Keratinocyte (primary cell): ENCODE results near the gene MTR. TPM values are rescaled to one million over a fixed set of nuclear protein-coding genes. Genes with fewer than 3 reads are reported as not detected.

Experiments used
- DNase-seq: peaks from one replicate; pipeline ENCODE4 v3.0.0-alpha.2; 2011; ENCODE audit warnings: low read depth, missing footprints, low spot score
- FAIRE-seq: peaks from 2 replicates; lab custom pipeline; 2011; peaks lifted over from hg19 to GRCh38; lab: Jason Lieb, UNC
- H2AFZ ChIP-seq: 2 replicates; pipeline ENCODE4 v1.6.0; 2012; ENCODE audit warnings: low read length, control low read depth, inconsistent platforms; ENCODE audit not compliant: control insufficient read depth
- H3K27ac ChIP-seq: 2 replicates; pipeline ENCODE4 v1.5.1; 2011; ENCODE audit warnings: low read length; ENCODE audit not compliant: control insufficient read depth, insufficient read depth
- H3K27me3 ChIP-seq: 3 replicates; pipeline ENCODE4 v1.6.0; 2011; ENCODE audit warnings: low read length; ENCODE audit not compliant: control insufficient read depth, insufficient read depth; ENCODE audit errors: extremely low read depth
- H3K36me3 ChIP-seq, 2 experiments: 2 replicates in 1 of 2; 3 replicates in 1 of 2; pipeline ENCODE4 v1.5.1; 2011; ENCODE audit warnings: low read length in 2 of 2, mild to moderate bottlenecking in 1 of 2; ENCODE audit not compliant: control insufficient read depth in 2 of 2, insufficient read depth in 2 of 2; ENCODE audit errors: extremely low read depth in 1 of 2
- H3K4me1 ChIP-seq: 3 replicates; pipeline ENCODE4 v1.5.1; 2011; ENCODE audit warnings: low read length; ENCODE audit not compliant: control insufficient read depth, insufficient read depth; ENCODE audit errors: extremely low read depth
- H3K4me2 ChIP-seq: 3 replicates; pipeline ENCODE4 v1.6.0; 2011; ENCODE audit warnings: low read depth, low read length; ENCODE audit not compliant: control insufficient read depth, insufficient read depth; ENCODE audit errors: extremely low read depth
- H3K4me3 ChIP-seq, 3 experiments: fragments of 200-600 bp in 1 of 3; sonication (generic) in 1 of 3; 2 replicates in 2 of 3; 3 replicates in 1 of 3; pipeline ENCODE4 v1.5.1; 2011 to 2016; ENCODE audit warnings: low read length in 3 of 3, mild to moderate bottlenecking in 3 of 3, control low read depth in 2 of 3, inconsistent platforms in 1 of 3, low read depth in 1 of 3, mixed read lengths in 1 of 3, mixed run types in 1 of 3, moderate library complexity in 1 of 3; ENCODE audit not compliant: control insufficient read depth in 2 of 3, insufficient read depth in 2 of 3; ENCODE audit errors: extremely low read depth in 1 of 3
- H3K79me2 ChIP-seq: 2 replicates; pipeline ENCODE4 v1.6.0; 2012; ENCODE audit warnings: low read length; ENCODE audit not compliant: control insufficient read depth, insufficient read depth
- H3K9ac ChIP-seq: 3 replicates; pipeline ENCODE4 v1.6.0; 2011; ENCODE audit warnings: low read length; ENCODE audit not compliant: control insufficient read depth, insufficient read depth; ENCODE audit errors: extremely low read depth
- H3K9me1 ChIP-seq: 3 replicates; pipeline ENCODE4 v1.6.0; 2011; ENCODE audit warnings: low read length; ENCODE audit not compliant: control insufficient read depth, insufficient read depth; ENCODE audit errors: extremely low read depth
- H3K9me3 ChIP-seq: 2 replicates; pipeline ENCODE4 v1.5.1; 2012; ENCODE audit warnings: low read depth, low read length; ENCODE audit not compliant: control insufficient read depth
- H4K20me1 ChIP-seq: 3 replicates; pipeline ENCODE4 v1.6.0; 2011; ENCODE audit warnings: low read length; ENCODE audit not compliant: control insufficient read depth, insufficient read depth; ENCODE audit errors: extremely low read depth
- CTCF ChIP-seq, 3 experiments: IDR thresholded peaks in 1 of 3; conservative IDR thresholded peaks in 1 of 3; optimal IDR thresholded peaks in 1 of 3; 2 replicates in 2 of 3; 3 replicates in 1 of 3; pipeline versions ENCODE3 to v1.5.1; 2011; ENCODE audit warnings: low read length in 3 of 3, mild to moderate bottlenecking in 3 of 3, moderate library complexity in 2 of 3, control low read depth in 1 of 3, inconsistent platforms in 1 of 3; ENCODE audit not compliant: insufficient read depth in 2 of 3; ENCODE audit errors: extremely low read depth in 1 of 3
- EZH2 ChIP-seq: IDR thresholded peaks from one replicate; pipeline ENCODE4 v1.6.1; 2012; ENCODE audit warnings: inconsistent platforms, mild to moderate bottlenecking, low read length, moderate library complexity
- dilution Hi-C: fragments of 300-500 bp; cut with MboI; formaldehyde crosslinking; loops from one replicate; pipeline ENCODE4 v1.7.0; 2020; ENCODE audit warnings: low sequenced_read_pairs; ENCODE audit not compliant: extremely low pct_ligation_motif_present
- polyA plus RNA-seq, 5 experiments: library from polyadenylated mRNA; depleted of rRNA in 3 of 5; stranded (reverse) in 3 of 5; stranded (forward) in 1 of 5; unstranded in 1 of 5; fragments of >200 nt; gene quantifications; 1 replicate in 1 of 5; 2 replicates in 3 of 5; 3 replicates in 1 of 5; pipeline versions ENCODE4 v1.2.1 to v1.2.3, GENCODE V29; 2011 to 2012; ENCODE audit warnings: missing spikeins in 2 of 5, low read depth in 1 of 5, low replicate concordance in 1 of 5

The MTR gene
- polyA plus RNA-seq, 1 donor (not counting 4 experiments of a cell fraction or from before 2014, with no cell fraction given): 14.3 TPM

GRCh38 chr1:236767276-236767675 lies 27.8 kb upstream of the MTR start:
- Histone ChIP-seq H3K36me3 (no peaks in the 10 kb centered on the region), H3K4me3 (no peak overlapping the region), H3K4me2 (no peak overlapping the region), H3K9me3 (no peaks in the 10 kb centered on the region), H3K27ac (no peak overlapping the region), H3K4me1 (no peaks in the 10 kb centered on the region), H2AFZ (no peak overlapping the region), H3K9ac (no peak overlapping the region), H3K27me3 (no peaks in the 10 kb centered on the region), H3K9me1 (no peaks in the 10 kb centered on the region), H4K20me1 (no peaks in the 10 kb centered on the region), H3K79me2 (no peaks in the 10 kb centered on the region)
- dilution Hi-C loops: no loop called here
- DNase-seq (no peak), FAIRE-seq (no peak)
- TF ChIP-seq CTCF (optimal IDR thresholded peaks at IDR 0.05 in 1 of 3, IDR thresholded peaks at IDR 0.05 in 1 of 3, conservative IDR thresholded peaks at IDR 0.05 in 1 of 3; ENCODE audit: extremely low read depth in 1 of 3, insufficient read depth in 2 of 3, low read length in 3 of 3) (no peak), EZH2 (no peak)

DNA sequence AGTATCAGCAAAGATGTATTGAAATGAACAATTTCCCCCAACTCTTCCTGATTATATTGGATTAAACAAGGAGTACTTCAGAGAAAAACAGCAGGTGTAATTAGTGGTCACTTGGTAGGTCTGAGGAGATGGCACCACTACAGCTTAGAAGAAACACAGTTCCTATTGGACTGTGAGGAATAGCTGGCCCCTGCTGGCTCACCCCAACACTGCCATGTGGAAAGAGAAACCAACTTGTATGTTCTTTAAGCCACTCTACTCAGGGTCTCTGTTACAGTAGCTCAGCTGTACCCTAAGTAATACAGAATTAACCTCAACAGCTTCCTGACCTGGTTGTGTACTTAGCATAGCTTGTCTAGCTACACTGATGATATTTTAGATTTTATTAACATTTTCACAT lies 26.5 kb upstream of the MTR start:
- H2AFZ ChIP-seq: no peak overlapping the region
- FAIRE-seq (no peak), DNase-seq (no peak)
- H3K9ac ChIP-seq: no peak overlapping the region
- H3K9me3 ChIP-seq: no peaks in the 10 kb centered on the region
- dilution Hi-C loops: no loop called here
- no peaks in the 10 kb centered on the region for H3K27me3 ChIP-seq
- H3K36me3 ChIP-seq: no peaks in the 10 kb centered on the region
- no peak overlapping the region for H3K4me2 ChIP-seq
- H3K4me3 ChIP-seq: no peak overlapping the region
- no peak for TF ChIP-seq CTCF (optimal IDR thresholded peaks at IDR 0.05 in 1 of 3, IDR thresholded peaks at IDR 0.05 in 1 of 3, conservative IDR thresholded peaks at IDR 0.05 in 1 of 3; ENCODE audit: extremely low read depth in 1 of 3, insufficient read depth in 2 of 3, low read length in 3 of 3)
- TF ChIP-seq EZH2: no peak
- H4K20me1 ChIP-seq: no peaks in the 10 kb centered on the region
- H3K27ac ChIP-seq: no peak overlapping the region
- no peaks in the 10 kb centered on the region for H3K9me1 ChIP-seq
- no peaks in the 10 kb centered on the region for H3K4me1 ChIP-seq
- H3K79me2 ChIP-seq: no peaks in the 10 kb centered on the region
